Neural progenitor cell (in vitro differentiated cells): Measurements from ENCODE around the gene C9. TPM values are rescaled to one million over a fixed set of nuclear protein-coding genes. Genes with fewer than 3 reads are reported as not detected.

Experiments used
- DNase-seq: peaks from one replicate; pipeline ENCODE4 v3.0.0-alpha.2; 2016; ENCODE audit warnings: low spot score
- H2AFZ ChIP-seq: fragments of 200-600 bp; sonication (generic); replicated peaks from 2 replicates; pipeline ENCODE4 v1.6.1; 2016; ENCODE audit warnings: antibody characterized with exemption
- H3F3A ChIP-seq: fragments of 200-600 bp; sonication (generic); 2 replicates; pipeline ENCODE4 v1.6.1; 2016; ENCODE audit warnings: antibody characterized with exemption, low read depth
- H3K27ac ChIP-seq: fragments of 200-600 bp; sonication (generic); 2 replicates; pipeline ENCODE4 v1.5.1; 2016; ENCODE audit warnings: mild to moderate bottlenecking
- H3K27me3 ChIP-seq: fragments of 200-600 bp; sonication (generic); 2 replicates; pipeline ENCODE4 v1.6.1; 2016; ENCODE audit warnings: mild to moderate bottlenecking, moderate library complexity
- H3K36me3 ChIP-seq: fragments of 200-600 bp; sonication (generic); 2 replicates; pipeline ENCODE4 v1.5.1; 2016
- H3K4me1 ChIP-seq: fragments of 200-600 bp; sonication (generic); 2 replicates; pipeline ENCODE4 v1.6.1; 2016; ENCODE audit warnings: mixed run types
- H3K4me2 ChIP-seq: fragments of 200-600 bp; sonication (generic); 2 replicates; pipeline ENCODE4 v1.6.1; 2016
- H3K4me3 ChIP-seq: fragments of 200-600 bp; sonication (generic); 2 replicates; pipeline ENCODE4 v1.5.1; 2016
- H3K79me2 ChIP-seq: fragments of 200-600 bp; sonication (generic); 2 replicates; pipeline ENCODE4 v1.6.1; 2016; ENCODE audit warnings: low read depth
- H3K9ac ChIP-seq: fragments of 200-600 bp; sonication (generic); 2 replicates; pipeline ENCODE4 v1.6.1; 2016
- H3K9me3 ChIP-seq: fragments of 200-600 bp; sonication (generic); 2 replicates; pipeline ENCODE4 v1.5.1; 2016; ENCODE audit warnings: low read depth
- H4K20me1 ChIP-seq: fragments of 200-600 bp; sonication (generic); 2 replicates; pipeline ENCODE4 v1.6.1; 2016; ENCODE audit warnings: low read depth
- H3K27ac Mint-ChIP-seq: 3 replicates; pipeline ENCODE4 v1.8.0; 2021; ENCODE audit warnings: mixed read lengths
- H3K27me3 Mint-ChIP-seq: 2 replicates; pipeline ENCODE4 v1.8.0; 2022; ENCODE audit warnings: low read depth, mild to moderate bottlenecking, inconsistent platforms, moderate library complexity, mixed read lengths; ENCODE audit not compliant: insufficient read depth
- H3K36me3 Mint-ChIP-seq: 3 replicates; pipeline ENCODE4 v1.8.0; 2021; ENCODE audit warnings: mixed read lengths
- H3K4me1 Mint-ChIP-seq: 3 replicates; pipeline ENCODE4 v1.8.0; 2021; ENCODE audit warnings: mixed read lengths
- H3K4me3 Mint-ChIP-seq: 3 replicates; pipeline ENCODE4 v1.8.0; 2021; ENCODE audit warnings: mild to moderate bottlenecking, moderate library complexity, mixed read lengths
- H3K9me3 Mint-ChIP-seq: 3 replicates; pipeline ENCODE4 v1.8.0; 2020; ENCODE audit warnings: mixed read lengths
- CTCF ChIP-seq: fragments of 200-600 bp; sonication (generic); IDR thresholded peaks from 2 replicates; pipeline ENCODE4 v1.5.1; 2017; ENCODE audit warnings: antibody characterized with exemption, mild to moderate bottlenecking
- EZH2 ChIP-seq: fragments of 200-600 bp; sonication (generic); IDR thresholded peaks from 2 replicates; pipeline ENCODE4 v1.6.1; 2017; ENCODE audit warnings: antibody characterized with exemption, mild to moderate bottlenecking, moderate library complexity
- EZH2phosphoT487 ChIP-seq: fragments of 200-600 bp; sonication (generic); IDR thresholded peaks from 2 replicates; pipeline ENCODE4 v1.6.1; 2017; ENCODE audit warnings: antibody characterized with exemption
- total RNA-seq: library from RNA; depleted of rRNA; stranded (reverse); fragments of >200 nt; gene quantifications from 2 replicates; pipeline ENCODE4 v1.2.3, GENCODE V29; 2015; ENCODE audit warnings: low replicate concordance

The C9 gene
- total RNA-seq, 1 donor from 2014 or later = not detected

- H3K4me3 Mint-ChIP-seq = no peak overlapping the region
- Histone ChIP-seq H3K27ac (no peak overlapping the region), H2AFZ (no peak overlapping the region), H3K36me3 (no peaks in the 10 kb centered on the region), H3K4me2 (no peak overlapping the region), H3K27me3 (no peaks in the 10 kb centered on the region), H3K9me3 (no peaks in the 10 kb centered on the region), H3K79me2 (no peaks in the 10 kb centered on the region), H3K9ac (no peak overlapping the region), H3F3A (no peaks in the 10 kb centered on the region), H3K4me3 (no peak overlapping the region), H4K20me1 (no peaks in the 10 kb centered on the region), H3K4me1 (no peaks in the 10 kb centered on the region)
- H3K36me3 Mint-ChIP-seq = no peaks in the 10 kb centered on the region
- no peak overlapping the region for H3K27ac Mint-ChIP-seq
- no peaks in the 10 kb centered on the region for H3K9me3 Mint-ChIP-seq
- no peaks in the 10 kb centered on the region for H3K27me3 Mint-ChIP-seq
- DNase-seq = no peak
- no peaks in the 10 kb centered on the region for H3K4me1 Mint-ChIP-seq
- no peak for TF ChIP-seq EZH2
- TF ChIP-seq EZH2phosphoT487 = no peak
- no peak for TF ChIP-seq CTCF
These were observed 14.8 kb downstream of the C9 start for GRCh38 chr5:39349484-39349883.

- TF ChIP-seq CTCF (no peak), EZH2 (no peak), EZH2phosphoT487 (no peak)
- no peak overlapping the region for H3K4me3 Mint-ChIP-seq
- H3K79me2 ChIP-seq = no peaks in the 10 kb centered on the region
- H3K9me3 ChIP-seq = no peaks in the 10 kb centered on the region
- H3K4me3 ChIP-seq = no peak overlapping the region
- no peak overlapping the region for H2AFZ ChIP-seq
- DNase-seq = no peak
- H3K27me3 Mint-ChIP-seq = no peaks in the 10 kb centered on the region
- H3K4me1 ChIP-seq = no peaks in the 10 kb centered on the region
- no peaks in the 10 kb centered on the region for H3F3A ChIP-seq
- no peaks in the 10 kb centered on the region for H3K4me1 Mint-ChIP-seq
- H3K27ac Mint-ChIP-seq = no peak overlapping the region
- H3K27me3 ChIP-seq = no peaks in the 10 kb centered on the region
- no peaks in the 10 kb centered on the region for H3K36me3 Mint-ChIP-seq
- H3K9me3 Mint-ChIP-seq = no peaks in the 10 kb centered on the region
- no peak overlapping the region for H3K9ac ChIP-seq
- H3K27ac ChIP-seq = no peak overlapping the region
- no peaks in the 10 kb centered on the region for H3K36me3 ChIP-seq
- no peak overlapping the region for H3K4me2 ChIP-seq
- H4K20me1 ChIP-seq = no peaks in the 10 kb centered on the region
These were observed 21.8 kb downstream of the C9 start for GRCh38 chr5:39342460-39342859.

GRCh38 chr5:39341896-39342295 lies 22.4 kb downstream of the C9 start:
- Histone ChIP-seq H3K27me3 (no peaks in the 10 kb centered on the region), H3K79me2 (no peaks in the 10 kb centered on the region), H3K9me3 (no peaks in the 10 kb centered on the region), H3K36me3 (no peaks in the 10 kb centered on the region), H3K27ac (no peak overlapping the region), H4K20me1 (no peaks in the 10 kb centered on the region), H3K9ac (no peak overlapping the region), H3K4me2 (no peak overlapping the region), H3F3A (no peaks in the 10 kb centered on the region), H2AFZ (no peak overlapping the region), H3K4me1 (no peaks in the 10 kb centered on the region), H3K4me3 (no peak overlapping the region)
- H3K9me3 Mint-ChIP-seq = no peaks in the 10 kb centered on the region
- TF ChIP-seq EZH2 = no peak
- no peaks in the 10 kb centered on the region for H3K27me3 Mint-ChIP-seq
- no peaks in the 10 kb centered on the region for H3K4me1 Mint-ChIP-seq
- DNase-seq = no peak
- no peak overlapping the region for H3K27ac Mint-ChIP-seq
- no peak overlapping the region for H3K4me3 Mint-ChIP-seq
- no peaks in the 10 kb centered on the region for H3K36me3 Mint-ChIP-seq

- DNase-seq = no peak
- Mint-ChIP-seq H3K4me1 (no peaks in the 10 kb centered on the region), H3K9me3 (no peaks in the 10 kb centered on the region), H3K4me3 (no peak overlapping the region), H3K36me3 (no peaks in the 10 kb centered on the region), H3K27me3 (no peaks in the 10 kb centered on the region), H3K27ac (no peak overlapping the region)
- Histone ChIP-seq H3K4me1 (no peaks in the 10 kb centered on the region), H3F3A (no peaks in the 10 kb centered on the region), H4K20me1 (no peaks in the 10 kb centered on the region), H3K79me2 (no peaks in the 10 kb centered on the region), H3K4me2 (no peak overlapping the region), H3K27me3 (no peaks in the 10 kb centered on the region), H3K27ac (no peak overlapping the region), H3K9me3 (no peaks in the 10 kb centered on the region), H3K9ac (no peak overlapping the region), H3K4me3 (no peak overlapping the region), H3K36me3 (no peaks in the 10 kb centered on the region), H2AFZ (no peak overlapping the region)
- no peak for TF ChIP-seq EZH2phosphoT487
- TF ChIP-seq EZH2 = no peak
- no peak for TF ChIP-seq CTCF
These were observed 23.8 kb downstream of the C9 start for GRCh38 chr5:39340506-39340905.
